Kidney (tissue), 14 donors: Measurements from ENCODE around the gene TMEM181. TPM values are rescaled to one million over a fixed set of nuclear protein-coding genes. Genes with fewer than 3 reads are reported as not detected.

Experiments used
- DNase-seq, 5 donors: peaks; one replicate each; pipeline ENCODE4 v3.0.0-alpha.2; 2013 to 2020
- FAIRE-seq: peaks from 2 replicates; lab custom pipeline; 2012; peaks lifted over from hg19 to GRCh38; lab: Jason Lieb, UNC
- H3K27ac ChIP-seq, 2 donors: one replicate each; pipeline ENCODE4 v1.7.0; 2013; ENCODE audit warnings: low read depth in 2 of 2, low read length in 2 of 2, inconsistent platforms in 1 of 2
- H3K27me3 ChIP-seq: one replicate; pipeline ENCODE4 v1.7.1; 2013; ENCODE audit warnings: low read length, inconsistent platforms; ENCODE audit not compliant: control insufficient read depth, insufficient read depth
- H3K36me3 ChIP-seq, 3 donors: one replicate each; pipeline versions ENCODE4 v1.7.0 to v1.7.1; 2013; ENCODE audit warnings: low read length in 3 of 3, control low read depth in 1 of 3, inconsistent platforms in 1 of 3; ENCODE audit not compliant: insufficient read depth in 3 of 3, control insufficient read depth in 2 of 3
- H3K4me1 ChIP-seq, 3 donors: one replicate each; pipeline versions ENCODE4 v1.7.0 to v1.7.1; 2013; ENCODE audit warnings: low read length in 3 of 3, inconsistent platforms in 1 of 3, low read depth in 1 of 3; ENCODE audit not compliant: control insufficient read depth in 2 of 3, insufficient read depth in 2 of 3
- H3K4me3 ChIP-seq, 3 donors: one replicate each; pipeline versions ENCODE4 v1.7.0 to v1.8.1; 2013; ENCODE audit warnings: low read length in 3 of 3, control low read depth in 1 of 3, inconsistent platforms in 1 of 3
- H3K9ac ChIP-seq, 3 donors: one replicate each; pipeline versions ENCODE4 v1.7.0 to v1.7.1; 2013; ENCODE audit warnings: low read length in 3 of 3, control low read depth in 1 of 3, inconsistent platforms in 1 of 3
- H3K9me3 ChIP-seq, 3 donors: one replicate each; pipeline versions ENCODE4 v1.7.0 to v1.7.1; 2013; ENCODE audit warnings: low read length in 3 of 3, control low read depth in 1 of 3, inconsistent platforms in 1 of 3; ENCODE audit not compliant: control insufficient read depth in 2 of 3, insufficient read depth in 1 of 3
- intact Hi-C: fragments of 100-400 bp; cut with DNase I; formaldehyde crosslinking; loops from one replicate; pipeline ENCODE4 v1.11.1; 2022
- polyA plus RNA-seq: library from polyadenylated mRNA; stranded (reverse); fragments of 350-450 nt; fragmentation: Illumina TruSeq; extraction: RNeasy Lipid Tissue Mini Kit (QIAGEN cat#74804); gene quantifications from one replicate; pipeline ENCODE4 v1.2.3, GENCODE V29; 2014; ENCODE audit warnings: low read depth, low replicate concordance; ENCODE audit not compliant: insufficient read depth
- total RNA-seq: library from RNA; stranded (reverse); fragmentation: NEBNext Ultra II Directional; extraction: Animal tissue kit (Norgen Biotek cat#: 25700); gene quantifications from one replicate; pipeline ENCODE4 v1.2.1, GENCODE V29; 2021
- TF ChIP-seq, protein P1 (sequence below): IDR thresholded peaks from 3 replicates; pipeline ENCODE4 v1.5.1; 2012; ENCODE audit warnings: mild to moderate bottlenecking, moderate library complexity, borderline replicate concordance; ENCODE audit not compliant: insufficient read depth; ENCODE audit errors: extremely low read depth
- donor health status: control.
- donor health status: control.
- donor health status: control.
- donor health status: control.
- donor health status: control.
- donor health status: DM: yes; HTN: yes; CAD: no.
- donor health status: Normal renal cell carcinoma (clear cell type).

TMEM181 gene
- total and polyA plus RNA-seq, 2 donors from 2014 or later, result 6.9 to 19.9 TPM

DNA sequence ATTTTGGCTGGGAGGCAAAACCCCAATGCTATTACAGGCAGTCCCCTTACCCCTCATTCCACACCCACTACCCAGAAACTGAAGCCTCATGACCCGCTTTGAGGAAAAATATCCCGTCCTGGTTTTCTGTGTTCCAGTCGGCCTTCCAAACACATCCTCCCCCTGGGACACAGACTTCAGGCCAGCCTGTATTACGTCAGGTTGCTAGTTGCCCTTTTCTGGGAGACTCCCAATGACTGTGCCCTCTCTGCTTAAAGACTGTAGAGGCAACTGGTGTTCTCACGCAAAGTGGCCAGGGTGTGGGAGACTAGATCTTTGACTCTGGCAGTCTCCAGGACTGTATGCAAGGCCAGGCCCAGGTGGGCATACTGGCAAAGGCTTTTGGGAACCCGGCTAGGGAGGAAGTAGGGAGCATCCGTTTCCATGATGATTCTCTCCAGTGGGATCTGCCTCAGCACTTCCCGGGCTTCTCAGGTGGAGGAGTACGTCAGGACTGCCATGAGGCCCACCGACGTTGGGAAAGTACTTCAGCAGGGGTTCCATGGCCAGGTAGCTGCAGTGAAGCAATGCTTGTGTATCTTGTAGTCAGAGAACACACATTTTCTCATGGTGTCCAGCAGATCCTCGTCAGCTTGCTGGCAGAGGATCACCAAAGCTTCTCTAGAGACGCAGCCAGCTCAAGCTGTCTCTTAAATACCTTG, 49.7 kb downstream of the TMEM181 start:
- FAIRE-seq, result no peak
- no peak for DNase-seq
- Histone ChIP-seq H3K27me3 (no peaks in the 10 kb centered on the region), H3K27ac (no peak overlapping the region), H3K9ac (no peak overlapping the region), H3K9me3 (no peaks in the 10 kb centered on the region), H3K4me3 (no peak overlapping the region), H3K4me1 (peaks cover 0 to 9% (median 3%) of the 10 kb centered on the region in 3 donors), H3K36me3 (peaks cover 2 to 15% (median 4%) of the 10 kb centered on the region in 3 donors)
- intact Hi-C loops, result loop anchor here (5.0 kb wide), 1 partner anchor 392 kb away; no protein-coding TSS in a partner anchor
- TF ChIP-seq, protein P1, sequence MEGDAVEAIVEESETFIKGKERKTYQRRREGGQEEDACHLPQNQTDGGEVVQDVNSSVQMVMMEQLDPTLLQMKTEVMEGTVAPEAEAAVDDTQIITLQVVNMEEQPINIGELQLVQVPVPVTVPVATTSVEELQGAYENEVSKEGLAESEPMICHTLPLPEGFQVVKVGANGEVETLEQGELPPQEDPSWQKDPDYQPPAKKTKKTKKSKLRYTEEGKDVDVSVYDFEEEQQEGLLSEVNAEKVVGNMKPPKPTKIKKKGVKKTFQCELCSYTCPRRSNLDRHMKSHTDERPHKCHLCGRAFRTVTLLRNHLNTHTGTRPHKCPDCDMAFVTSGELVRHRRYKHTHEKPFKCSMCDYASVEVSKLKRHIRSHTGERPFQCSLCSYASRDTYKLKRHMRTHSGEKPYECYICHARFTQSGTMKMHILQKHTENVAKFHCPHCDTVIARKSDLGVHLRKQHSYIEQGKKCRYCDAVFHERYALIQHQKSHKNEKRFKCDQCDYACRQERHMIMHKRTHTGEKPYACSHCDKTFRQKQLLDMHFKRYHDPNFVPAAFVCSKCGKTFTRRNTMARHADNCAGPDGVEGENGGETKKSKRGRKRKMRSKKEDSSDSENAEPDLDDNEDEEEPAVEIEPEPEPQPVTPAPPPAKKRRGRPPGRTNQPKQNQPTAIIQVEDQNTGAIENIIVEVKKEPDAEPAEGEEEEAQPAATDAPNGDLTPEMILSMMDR, result no peak

DNA sequence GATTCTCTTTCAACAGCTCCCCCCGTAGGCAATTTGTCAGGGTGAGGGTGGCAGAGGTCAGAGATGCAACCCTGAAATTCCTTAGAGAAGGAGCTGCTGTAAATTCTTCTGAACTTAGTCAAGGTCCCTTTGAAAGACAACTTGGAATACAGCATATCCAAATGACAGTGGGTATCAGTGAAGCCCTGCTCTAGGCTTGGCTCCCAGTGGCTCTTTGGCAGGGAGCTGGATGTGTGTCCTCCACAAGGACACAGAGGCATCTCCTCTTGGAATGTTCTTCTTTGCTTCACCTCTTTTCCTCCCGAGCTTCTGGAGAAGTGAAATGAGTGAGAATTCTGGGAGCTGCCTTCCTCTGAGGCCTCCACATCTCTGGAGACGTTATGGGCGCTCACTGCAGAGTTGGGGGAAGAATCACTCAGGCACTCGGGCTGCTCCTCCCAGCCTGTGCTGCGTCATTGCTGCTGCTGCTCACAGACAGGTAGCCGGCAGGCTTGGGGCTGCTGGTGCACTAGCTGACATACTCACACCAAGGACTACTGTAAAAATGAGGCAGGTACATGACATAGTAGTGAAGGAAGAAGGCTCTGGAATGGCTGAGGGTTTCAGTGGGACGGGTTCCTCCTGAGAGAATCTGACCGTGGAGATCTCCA, 50.6 kb downstream of the TMEM181 start:
- no peak for FAIRE-seq
- DNase-seq, result no peak
- Histone ChIP-seq H3K9ac (no peak overlapping the region), H3K36me3 (peaks cover 2 to 15% (median 4%) of the 10 kb centered on the region in 3 donors), H3K27ac (no peak overlapping the region), H3K4me3 (no peak overlapping the region), H3K9me3 (no peaks in the 10 kb centered on the region), H3K27me3 (no peaks in the 10 kb centered on the region), H3K4me1 (peaks cover 0 to 9% (median 3%) of the 10 kb centered on the region in 3 donors)
- TF ChIP-seq, protein P1, result no peak
- intact Hi-C loops, result no loop called here

DNA sequence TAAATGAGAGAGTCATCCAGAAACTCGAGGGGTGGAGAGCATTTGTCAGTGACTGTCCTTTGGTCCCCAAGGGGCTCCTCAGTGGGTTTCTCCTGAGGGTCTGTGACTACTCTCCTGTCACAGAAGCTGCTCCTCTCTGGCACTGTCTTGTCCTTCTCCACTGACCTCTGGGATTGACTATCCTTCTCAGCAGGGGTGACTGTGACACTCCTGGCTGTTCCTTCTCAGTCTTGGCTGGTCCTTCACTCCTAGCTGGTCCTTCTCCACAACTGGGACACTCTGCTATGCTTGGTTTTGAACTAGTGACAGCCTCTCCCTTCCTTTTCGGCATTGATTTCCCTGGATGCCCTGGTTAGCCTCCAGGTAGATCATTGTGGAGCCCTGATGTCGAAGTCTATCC, 51.1 kb downstream of the TMEM181 start:
- H3K27ac ChIP-seq, result no peak overlapping the region
- FAIRE-seq (no peak), DNase-seq (no peak)
- H3K4me1 ChIP-seq, result peaks cover 0 to 9% (median 3%) of the 10 kb centered on the region in 3 donors
- H3K27me3 ChIP-seq, result no peaks in the 10 kb centered on the region
- TF ChIP-seq, protein P1, result no peak
- peak overlapping the region in 1 of 3 donors; percentile 22 for H3K4me3 ChIP-seq
- peaks cover 2 to 15% (median 4%) of the 10 kb centered on the region in 3 donors for H3K36me3 ChIP-seq
- intact Hi-C loops, result no loop called here
- H3K9ac ChIP-seq, result no peak overlapping the region
- H3K9me3 ChIP-seq, result no peaks in the 10 kb centered on the region
